ENCODE data around the gene AUTS2.

Gene AUTS2

DNA sequence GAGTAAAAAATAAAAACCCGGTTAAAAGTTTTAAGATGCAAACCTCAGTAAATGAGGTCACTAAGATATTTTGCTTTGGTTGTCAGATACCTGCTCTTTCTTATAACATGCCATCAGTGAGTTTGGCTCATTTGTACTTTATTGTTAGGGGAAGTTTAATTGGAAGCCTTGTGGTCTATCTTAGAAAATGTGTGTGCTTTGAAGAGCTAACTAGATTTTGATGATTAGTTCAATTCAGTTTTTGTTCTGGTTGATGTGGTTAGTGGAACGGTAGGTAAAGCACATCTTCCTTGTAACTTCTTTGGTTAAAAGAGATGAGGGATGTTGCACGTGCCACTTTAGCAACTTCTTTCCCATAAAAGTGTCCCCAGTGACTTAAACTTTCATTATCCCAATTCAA, 1180.3 kb downstream of the AUTS2 start:
- no peak overlapping the region for H3K27ac Mint-ChIP-seq
- H3K4me1 Mint-ChIP-seq, result peaks cover 11% of the 10 kb centered on the region
- H3K36me3 Mint-ChIP-seq (ENCODE audit: low read depth), result peaks cover 88% of the 10 kb centered on the region
- no peak for DNase-seq
- H3K9me3 Mint-ChIP-seq, result no peaks in the 10 kb centered on the region
- TF ChIP-seq, protein P1, sequence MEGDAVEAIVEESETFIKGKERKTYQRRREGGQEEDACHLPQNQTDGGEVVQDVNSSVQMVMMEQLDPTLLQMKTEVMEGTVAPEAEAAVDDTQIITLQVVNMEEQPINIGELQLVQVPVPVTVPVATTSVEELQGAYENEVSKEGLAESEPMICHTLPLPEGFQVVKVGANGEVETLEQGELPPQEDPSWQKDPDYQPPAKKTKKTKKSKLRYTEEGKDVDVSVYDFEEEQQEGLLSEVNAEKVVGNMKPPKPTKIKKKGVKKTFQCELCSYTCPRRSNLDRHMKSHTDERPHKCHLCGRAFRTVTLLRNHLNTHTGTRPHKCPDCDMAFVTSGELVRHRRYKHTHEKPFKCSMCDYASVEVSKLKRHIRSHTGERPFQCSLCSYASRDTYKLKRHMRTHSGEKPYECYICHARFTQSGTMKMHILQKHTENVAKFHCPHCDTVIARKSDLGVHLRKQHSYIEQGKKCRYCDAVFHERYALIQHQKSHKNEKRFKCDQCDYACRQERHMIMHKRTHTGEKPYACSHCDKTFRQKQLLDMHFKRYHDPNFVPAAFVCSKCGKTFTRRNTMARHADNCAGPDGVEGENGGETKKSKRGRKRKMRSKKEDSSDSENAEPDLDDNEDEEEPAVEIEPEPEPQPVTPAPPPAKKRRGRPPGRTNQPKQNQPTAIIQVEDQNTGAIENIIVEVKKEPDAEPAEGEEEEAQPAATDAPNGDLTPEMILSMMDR (IDR thresholded peaks at IDR 0.05), result no peak
- no peak overlapping the region for H3K4me3 Mint-ChIP-seq
- peaks cover 5% of the 10 kb centered on the region for H3K27me3 Mint-ChIP-seq (ENCODE audit: low read depth, poor library complexity)

DNA sequence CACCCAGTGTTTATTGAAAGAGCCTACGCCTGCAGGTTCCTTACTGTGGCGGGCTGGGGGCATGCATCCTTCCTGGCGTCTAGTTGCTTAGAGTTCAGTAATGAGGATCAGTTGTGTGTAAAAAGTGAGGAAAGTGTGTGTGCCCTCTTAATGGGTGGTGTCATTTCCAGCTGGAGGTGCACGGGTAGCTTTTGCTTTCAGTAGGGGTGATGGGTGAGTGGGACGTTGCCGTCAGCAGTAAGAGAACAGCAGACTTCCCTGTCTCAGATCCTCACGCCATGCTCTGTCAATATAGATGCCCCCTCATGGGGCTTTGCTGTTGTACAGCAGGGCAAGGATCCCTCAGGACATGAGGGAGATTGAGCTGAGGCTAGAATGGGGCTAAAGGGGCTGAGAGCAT, 1181.0 kb downstream of the AUTS2 start:
- peak overlapping the region; percentile 14 for H3K27ac Mint-ChIP-seq
- TF ChIP-seq, protein P1 (IDR thresholded peaks at IDR 0.05), result no peak

DNA sequence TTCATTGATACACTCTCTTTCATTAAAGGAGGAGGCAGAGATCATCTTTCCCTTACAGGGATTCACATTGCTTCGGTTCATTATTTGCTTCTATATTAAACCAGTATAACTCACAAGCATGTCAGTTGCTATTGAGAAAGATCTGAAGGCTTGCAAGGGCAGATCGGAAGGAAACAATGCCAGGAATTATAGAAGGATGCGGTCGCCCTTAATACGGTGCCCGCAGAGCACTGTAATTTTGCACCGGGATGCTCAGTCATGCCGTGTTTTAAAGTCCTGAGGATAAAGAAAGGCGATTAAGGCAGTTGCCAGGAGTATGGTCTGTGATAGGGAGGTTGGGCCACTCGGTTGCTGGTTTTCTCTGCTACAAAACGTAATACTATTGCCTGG, 1183.6 kb downstream of the AUTS2 start:
- no peak for DNase-seq
- H3K9me3 Mint-ChIP-seq, result no peaks in the 10 kb centered on the region
- H3K4me3 Mint-ChIP-seq, result no peak overlapping the region
- no peaks in the 10 kb centered on the region for H3K4me1 Mint-ChIP-seq
- H3K27ac Mint-ChIP-seq, result peak overlapping the region; percentile 12
- TF ChIP-seq, protein P1 (IDR thresholded peaks at IDR 0.05), result no peak
- peaks cover 2% of the 10 kb centered on the region for H3K27me3 Mint-ChIP-seq (ENCODE audit: low read depth, poor library complexity)
- peaks cover 88% of the 10 kb centered on the region for H3K36me3 Mint-ChIP-seq (ENCODE audit: low read depth)

More for the DNA sequence above, 1181.0 kb downstream of the AUTS2 start:
- Mint-ChIP-seq H3K36me3 (ENCODE audit: low read depth) (peaks cover 90% of the 10 kb centered on the region), H3K9me3 (no peaks in the 10 kb centered on the region), H3K27me3 (ENCODE audit: low read depth, poor library complexity) (peaks cover 5% of the 10 kb centered on the region), H3K4me1 (peaks cover 4% of the 10 kb centered on the region), H3K4me3 (no peak overlapping the region)
- DNase-seq, result no peak

DNA sequence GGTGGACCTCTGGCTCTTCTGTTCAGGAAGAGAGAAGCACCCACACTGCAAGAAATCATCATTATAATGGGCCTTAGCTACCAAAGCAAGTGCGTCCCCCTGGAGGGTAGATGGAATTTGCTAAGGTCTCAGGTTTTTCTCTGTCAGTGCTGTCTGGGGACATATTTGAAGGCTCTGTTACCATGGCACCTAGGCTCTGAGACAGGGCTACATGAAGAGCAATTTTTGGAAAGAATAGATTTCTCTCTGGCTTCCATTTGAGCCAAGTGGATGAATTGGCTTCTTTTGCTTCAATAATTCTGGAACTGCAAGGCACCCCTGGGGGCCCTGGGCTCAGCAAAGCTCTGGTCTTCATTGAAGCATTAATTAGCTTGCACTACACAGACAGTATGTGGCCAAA, 1184.5 kb downstream of the AUTS2 start:
- Mint-ChIP-seq H3K36me3 (ENCODE audit: low read depth) (peaks cover 88% of the 10 kb centered on the region), H3K27me3 (ENCODE audit: low read depth, poor library complexity) (peaks cover 2% of the 10 kb centered on the region), H3K4me1 (no peaks in the 10 kb centered on the region), H3K9me3 (no peaks in the 10 kb centered on the region), H3K27ac (no peak overlapping the region), H3K4me3 (no peak overlapping the region)
- no peak for DNase-seq
- TF ChIP-seq, protein P1 (IDR thresholded peaks at IDR 0.05), result no peak

DNA sequence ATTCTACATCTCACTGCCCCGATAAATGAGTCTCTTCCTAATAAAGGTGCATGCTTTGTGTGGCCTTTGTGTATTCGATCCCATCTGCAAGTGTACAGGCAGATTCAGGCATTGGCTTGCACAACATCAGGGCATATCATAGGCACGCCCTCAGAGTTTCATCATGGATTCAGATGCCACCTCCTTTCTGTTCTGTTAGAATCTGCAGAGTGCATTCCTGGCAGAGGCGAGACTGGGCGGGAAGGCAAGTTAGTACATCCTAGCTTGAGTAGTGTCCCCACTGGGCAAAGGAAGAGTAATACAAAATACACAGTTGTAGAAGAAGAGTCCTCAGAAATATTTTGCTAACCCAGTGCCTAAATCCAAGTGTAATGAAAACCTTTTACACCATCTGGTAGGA, 1187.2 kb downstream of the AUTS2 start:
- no peak for DNase-seq
- Mint-ChIP-seq H3K4me3 (no peak overlapping the region), H3K27ac (peak overlapping the region; percentile 72), H3K36me3 (ENCODE audit: low read depth) (peaks cover 85% of the 10 kb centered on the region), H3K27me3 (ENCODE audit: low read depth, poor library complexity) (peaks cover 2% of the 10 kb centered on the region), H3K4me1 (no peaks in the 10 kb centered on the region), H3K9me3 (no peaks in the 10 kb centered on the region)
- TF ChIP-seq, protein P1 (IDR thresholded peaks at IDR 0.05), result no peak

DNA sequence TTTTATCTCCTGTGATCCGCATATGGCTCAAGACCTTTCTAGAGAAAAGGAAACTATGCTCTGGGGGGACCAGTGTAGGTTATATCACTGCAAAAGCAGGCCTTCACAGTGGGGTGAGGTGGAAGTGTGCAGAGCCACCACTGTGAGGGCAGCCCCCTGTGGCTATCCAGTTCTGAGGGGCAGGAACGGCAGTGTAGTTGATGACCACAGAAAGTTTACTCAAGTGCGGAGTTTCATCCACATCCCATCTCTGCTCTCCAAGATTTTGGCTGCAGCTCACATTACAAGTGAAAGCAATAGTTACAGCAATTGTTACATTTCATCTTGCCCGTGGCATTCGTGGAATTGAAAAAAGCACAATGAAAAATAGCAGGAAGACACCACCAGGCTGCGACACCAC, 1187.8 kb downstream of the AUTS2 start:
- Mint-ChIP-seq H3K27me3 (ENCODE audit: low read depth, poor library complexity) (peaks cover 2% of the 10 kb centered on the region), H3K36me3 (ENCODE audit: low read depth) (peaks cover 87% of the 10 kb centered on the region), H3K9me3 (no peaks in the 10 kb centered on the region), H3K27ac (no peak overlapping the region), H3K4me3 (no peak overlapping the region), H3K4me1 (no peaks in the 10 kb centered on the region)
- TF ChIP-seq, protein P1 (IDR thresholded peaks at IDR 0.05), result no peak
- DNase-seq, result no peak
